PFSK-1 (cell line): Measurements from ENCODE around the gene SAMD11.

Source experiments
- FOXP2 ChIP-seq: optimal IDR thresholded peaks from 2 replicates; pipeline ENCODE3; 2011; ENCODE audit warnings: borderline replicate concordance, control low read depth, inconsistent platforms; ENCODE audit not compliant: insufficient read depth; ENCODE audit errors: extremely low read length, extremely low read depth
- POLR2AphosphoS5 ChIP-seq: IDR thresholded peaks from 2 replicates; pipeline ENCODE4 v1.6.1; 2012; ENCODE audit warnings: low read depth, mild to moderate bottlenecking, control low read depth, low read length, moderate library complexity
- REST ChIP-seq, 2 experiments: IDR thresholded peaks; 2 replicates each; pipeline versions ENCODE4 v1.6.1 to v1.8.0; 2011 to 2012; ENCODE audit warnings: low read depth in 2 of 2, low read length in 2 of 2, control low read depth in 1 of 2, inconsistent platforms in 1 of 2, mild to moderate bottlenecking in 1 of 2, moderate library complexity in 1 of 2; ENCODE audit not compliant: insufficient read depth in 1 of 2
- SIN3A ChIP-seq: IDR thresholded peaks from 2 replicates; pipeline ENCODE4 v1.6.1; 2012; ENCODE audit warnings: mild to moderate bottlenecking, low read length, moderate library complexity, borderline replicate concordance; ENCODE audit not compliant: insufficient read depth
- TAF1 ChIP-seq: IDR thresholded peaks from 2 replicates; pipeline ENCODE4 v1.6.1; 2012; ENCODE audit warnings: low read length, control low read depth, borderline replicate concordance; ENCODE audit not compliant: insufficient read depth

The SAMD11 gene

GRCh38 chr1:992362-992761, 68.6 kb downstream of the SAMD11 start:
- no peak for TF ChIP-seq SIN3A
- TF ChIP-seq TAF1, result no peak
- TF ChIP-seq POLR2AphosphoS5, result no peak

- no peak for TF ChIP-seq TAF1
- TF ChIP-seq REST (IDR thresholded peaks at IDR 0.05; ENCODE audit: insufficient read depth in 1 of 2, low read depth in 2 of 2, low read length in 2 of 2), result no peak
- TF ChIP-seq POLR2AphosphoS5, result no peak
- TF ChIP-seq SIN3A, result no peak
- no peak for TF ChIP-seq FOXP2
Measured at GRCh38 chr1:993379-993995, 69.8 kb downstream of the SAMD11 start.
